HCT116 (cell line): ENCODE measurements around the gene PMS1. TPM values are rescaled to one million over a fixed set of nuclear protein-coding genes. Genes with fewer than 3 reads are reported as not detected.

Source experiments
- CBX3 ChIP-seq: IDR thresholded peaks from 2 replicates; pipeline ENCODE4 v1.6.1; 2012; ENCODE audit warnings: low read depth
- MAX ChIP-seq: IDR thresholded peaks from 2 replicates; pipeline ENCODE4 v1.6.1; 2012
- POLR2A ChIP-seq: IDR thresholded peaks from 2 replicates; pipeline ENCODE4 v1.7.0; 2011; ENCODE audit warnings: borderline replicate concordance; ENCODE audit not compliant: insufficient read depth, insufficient read length; ENCODE audit errors: extremely low read depth
- RAD21 ChIP-seq: IDR thresholded peaks from 2 replicates; pipeline ENCODE4 v1.6.1; 2012; ENCODE audit warnings: low read depth, mild to moderate bottlenecking
- TCF7L2 ChIP-seq: IDR thresholded peaks from 2 replicates; pipeline ENCODE4 v1.7.0; 2011; ENCODE audit warnings: borderline replicate concordance, inconsistent platforms; ENCODE audit not compliant: insufficient read depth, insufficient read length; ENCODE audit errors: extremely low read depth
- YY1 ChIP-seq: IDR thresholded peaks from 2 replicates; pipeline ENCODE4 v1.6.1; 2011; ENCODE audit warnings: low read length, low read depth, moderate library complexity, mild to moderate bottlenecking; ENCODE audit not compliant: insufficient replicate concordance; ENCODE audit errors: extremely low read depth
- total RNA-seq: library from RNA; stranded (reverse); gene quantifications from one replicate; pipeline ENCODE4 v1.2.1, GENCODE V29; 2021; ENCODE audit not compliant: unreplicated experiment

Gene PMS1
- total RNA-seq, 1 experiment from 2014 or later, result 53.2 TPM

DNA sequence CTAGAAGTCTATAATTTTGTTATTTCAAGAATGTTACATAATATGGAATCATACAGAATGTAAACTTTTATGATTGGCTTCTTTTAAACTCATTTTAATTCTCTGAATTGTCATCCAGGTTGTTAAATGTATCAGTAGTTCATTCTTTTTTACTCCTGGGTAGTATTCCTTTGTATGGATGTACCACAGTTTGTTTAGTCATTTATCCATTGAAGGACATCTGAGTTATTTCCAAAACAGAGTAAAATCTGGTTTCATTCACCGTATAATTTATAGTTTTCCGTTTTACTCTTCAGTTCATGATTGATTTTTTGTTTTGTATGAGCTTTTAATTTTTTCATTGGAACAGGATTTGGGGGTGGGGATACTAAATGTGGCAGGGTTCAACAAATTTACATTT is 132.4 kb downstream of the PMS1 start (continued):
- no peak for TF ChIP-seq RAD21
- no peak for TF ChIP-seq MAX
- no peak for TF ChIP-seq CBX3
- no peak for TF ChIP-seq POLR2A
- TF ChIP-seq TCF7L2, result no peak
- TF ChIP-seq YY1, result no peak

Other genes starting within 250 kb of the PMS1 start
- gene SLC40A1, start 203.7 kb upstream of the PMS1 start, total RNA-seq, result 1.5 TPM
- 33.6 TPM for gene ASNSD1, start 123.0 kb upstream of the PMS1 start, total RNA-seq
- 0.84 TPM for gene ANKAR, start 109.8 kb upstream of the PMS1 start, total RNA-seq
- 11.2 TPM for gene OSGEPL1, start 21.7 kb upstream of the PMS1 start, total RNA-seq
- gene ORMDL1, start 111 bp upstream of the PMS1 start, total RNA-seq, result 32.7 TPM